A549 (cell line): Measurements from ENCODE around the gene UBAC2. TPM values are rescaled to one million over a fixed set of nuclear protein-coding genes. Genes with fewer than 3 reads are reported as not detected.

Experiments used
- ATAC-seq, 2 experiments: fragments of 200-7000 bp in 1 of 2; fragments of >200 bp in 1 of 2; cut with Nextera tagmentation in 1 of 2; cut with Tn5 transposase in 1 of 2; 3 replicates each; pipeline versions ENCODE4 v1.8.0 to v1.9.1; 2018 to 2020; ENCODE audit warnings: mild to moderate bottlenecking in 1 of 2, moderate library complexity in 1 of 2
- CTCF ChIA-PET: fragments of 300-600 bp; sonication (Branson Sonifier 250); formaldehyde crosslinking; extraction: SDS; loops from one replicate; lab custom pipeline; 2021; ENCODE audit warnings: antibody characterized with exemption, inconsistent platforms; lab: Yijun Ruan, JAX
- POLR2A ChIA-PET: fragments of 350-600 bp; formaldehyde crosslinking; extraction: SDS; loops from one replicate; lab custom pipeline; 2021; ENCODE audit warnings: antibody characterized with exemption, inconsistent platforms; lab: Yijun Ruan, JAX
- DNase-seq, 2 experiments: peaks; one replicate each; pipeline versions ENCODE4 v3.0.0 to v3.0.0-alpha.2; 2011 to 2016; ENCODE audit warnings: low read depth in 1 of 2, low spot score in 1 of 2
- FAIRE-seq: peaks from 2 replicates; lab custom pipeline; 2011; peaks lifted over from hg19 to GRCh38; lab: Jason Lieb, UNC
- H3K27ac ChIP-seq, 2 experiments: fragments of >200 bp; sonication (Bioruptor Twin); formaldehyde crosslinking; 3 replicates each; pipeline ENCODE4 v1.5.1; 2016 to 2017
- H3K4me1 ChIP-seq: fragments of >200 bp; sonication (Bioruptor Twin); formaldehyde crosslinking; 3 replicates; pipeline ENCODE4 v1.6.1; 2016
- H3K4me2 ChIP-seq: fragments of >200 bp; sonication (Bioruptor Twin); formaldehyde crosslinking; 3 replicates; pipeline ENCODE4 v1.6.1; 2016
- H3K4me3 ChIP-seq: fragments of >200 bp; sonication (Bioruptor Twin); formaldehyde crosslinking; 3 replicates; pipeline ENCODE4 v1.5.1; 2016
- H3K9me3 ChIP-seq: fragments of >200 bp; sonication (Bioruptor Twin); formaldehyde crosslinking; 3 replicates; pipeline ENCODE4 v1.6.1; 2016
- BHLHE40 ChIP-seq: IDR thresholded peaks from 2 replicates; pipeline ENCODE4 v1.6.1; 2012; ENCODE audit warnings: low read depth, low read length, inconsistent platforms
- CBX2 ChIP-seq: fragments of 200-600 bp; sonication (generic); IDR thresholded peaks from 2 replicates; pipeline ENCODE4 v1.6.1; 2016; ENCODE audit warnings: low read depth, mild to moderate bottlenecking, borderline replicate concordance
- CBX8 ChIP-seq: fragments of 200-600 bp; sonication (generic); IDR thresholded peaks from 2 replicates; pipeline ENCODE4 v1.6.1; 2016
- CEBPB ChIP-seq, 2 experiments: fragments of >200 bp in 1 of 2; sonication (Bioruptor Twin) in 1 of 2; formaldehyde crosslinking in 1 of 2; IDR thresholded peaks; 2 replicates each; pipeline ENCODE4 v1.6.1; 2012 to 2016
- EHF ChIP-seq: fragments of 250-450 bp; sonication (Bioruptor Pico); IDR thresholded peaks from 2 replicates; pipeline ENCODE4 v1.5.0; 2020; ENCODE audit warnings: mild to moderate bottlenecking
- EHMT2 ChIP-seq: fragments of 200-600 bp; sonication (generic); IDR thresholded peaks from 2 replicates; pipeline ENCODE4 v1.6.1; 2016; ENCODE audit warnings: antibody characterized with exemption, low read depth, mild to moderate bottlenecking, moderate library complexity
- ESRRA ChIP-seq: fragments of 150-350 bp; IDR thresholded peaks from 2 replicates; pipeline ENCODE4 v1.6.1; 2014; ENCODE audit warnings: mild to moderate bottlenecking, low read length, borderline replicate concordance
- FOSB ChIP-seq: fragments of 250-450 bp; sonication (Bioruptor Pico); IDR thresholded peaks from 2 replicates; pipeline ENCODE4 v1.5.0; 2020; ENCODE audit warnings: mild to moderate bottlenecking, moderate library complexity
- HDAC2 ChIP-seq: fragments of 200-600 bp; sonication (generic); IDR thresholded peaks from 2 replicates; pipeline ENCODE4 v1.6.1; 2016
- HEYL ChIP-seq: fragments of 250-450 bp; sonication (Bioruptor Pico); IDR thresholded peaks from 2 replicates; pipeline ENCODE4 v1.8.0; 2021; ENCODE audit warnings: mild to moderate bottlenecking, moderate library complexity
- HOXA7 ChIP-seq: fragments of 250-450 bp; sonication (Bioruptor Pico); IDR thresholded peaks from 2 replicates; pipeline ENCODE4 v1.5.0; 2020; ENCODE audit warnings: mild to moderate bottlenecking, moderate library complexity
- MAZ ChIP-seq: fragments of 150-350 bp; IDR thresholded peaks from 2 replicates; pipeline ENCODE4 v1.6.1; 2014; ENCODE audit warnings: antibody characterized with exemption, low read depth, low read length, borderline replicate concordance
- RCOR1 ChIP-seq: fragments of 150-350 bp; IDR thresholded peaks from 2 replicates; pipeline ENCODE4 v1.6.1; 2014; ENCODE audit warnings: antibody characterized with exemption, low read length, low read depth
- RFX5 ChIP-seq: fragments of 450-650 bp; IDR thresholded peaks from 2 replicates; pipeline ENCODE4 v1.7.1; 2014; ENCODE audit warnings: antibody characterized with exemption, mild to moderate bottlenecking, moderate library complexity
- ZSCAN20 ChIP-seq: fragments of 250-450 bp; sonication (Bioruptor Pico); IDR thresholded peaks from 2 replicates; pipeline ENCODE4 v1.8.0; 2022; ENCODE audit warnings: mild to moderate bottlenecking, moderate library complexity
- WGBS: methylation state at CpG from one replicate; pipeline ENCODE4 v1.1.6; 2017; ENCODE audit errors: missing lambda C conversion rate; 5-methylcytosine and 5-hydroxymethylcytosine counted together
- polyA plus RNA-seq, 4 experiments: library from polyadenylated mRNA; depleted of rRNA in 3 of 4; stranded (reverse); fragments of >200 nt; fragmentation: RNase III in 1 of 4; extraction: RNeasy Plus Mini Kit Qiagen cat#74134 plus additional on column Dnase treatment in 1 of 4; gene quantifications; 2 replicates in 3 of 4; 3 replicates in 1 of 4; pipeline ENCODE4 v1.2.3, GENCODE V29; 2011 to 2017
- TF ChIP-seq, protein P1 (sequence below): fragments of 450-650 bp; IDR thresholded peaks from 2 replicates; pipeline ENCODE4 v1.6.1; 2014; ENCODE audit warnings: antibody characterized with exemption
- TF ChIP-seq, protein P2 (sequence below): fragments of >200 bp; sonication (Bioruptor Twin); formaldehyde crosslinking; IDR thresholded peaks from 3 replicates; pipeline ENCODE4 v1.5.1; 2016
- TF ChIP-seq, protein P3 (sequence below): IDR thresholded peaks from 2 replicates; pipeline ENCODE4 v1.6.1; 2012
- TF ChIP-seq, protein P4 (sequence below): fragments of 250-450 bp; sonication (Bioruptor Pico); IDR thresholded peaks from 2 replicates; pipeline ENCODE4 v1.5.0; 2020; ENCODE audit warnings: low read depth, mild to moderate bottlenecking, moderate library complexity
- TF ChIP-seq, protein P5 (sequence below): IDR thresholded peaks from 2 replicates; pipeline ENCODE4 v1.6.1; 2012
- TF ChIP-seq, protein P6 (sequence below): fragments of 150-350 bp; IDR thresholded peaks from 2 replicates; pipeline ENCODE4 v1.6.1; 2014; ENCODE audit warnings: low read depth, mild to moderate bottlenecking, low read length
- TF ChIP-seq, protein P7 (sequence below): IDR thresholded peaks from 2 replicates; pipeline ENCODE4 v1.6.1; 2012; ENCODE audit warnings: low read depth, borderline replicate concordance

The UBAC2 gene
- polyA plus RNA-seq, 2 of the 4 experiments (the other 2 are of a cell fraction) = 61.6 to 103 TPM

DNA sequence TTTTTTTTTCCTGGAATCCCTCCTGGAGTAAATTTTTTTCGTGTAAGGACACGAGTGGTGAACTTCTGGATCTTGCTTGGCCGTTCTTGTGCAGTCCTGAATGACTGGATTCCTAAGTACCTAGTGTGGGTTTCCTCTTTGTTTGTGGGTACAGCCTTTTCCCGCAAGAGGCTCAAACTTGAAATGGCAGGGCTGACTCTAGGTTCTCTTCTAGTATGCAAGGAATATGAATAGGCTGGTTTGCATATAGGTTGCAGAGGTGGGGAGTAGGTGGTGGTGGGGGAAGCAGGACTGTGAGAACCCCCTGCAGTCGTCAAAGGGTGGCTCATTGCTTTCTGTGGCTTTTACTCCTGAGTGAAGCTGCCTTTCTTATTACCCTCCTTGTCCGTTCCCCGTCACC is 13.6 kb downstream of the UBAC2 start:
- no peak for TF ChIP-seq RCOR1
- TF ChIP-seq CEBPB (IDR thresholded peaks at IDR 0.05) = no peak
- no peak for TF ChIP-seq HOXA7 (CRISPR knock-in tag)
- no peak for TF ChIP-seq ZSCAN20 (CRISPR knock-in tag)
- no peak for TF ChIP-seq EHF (CRISPR knock-in tag)
- no peak for TF ChIP-seq HDAC2
- DNase-seq (no peak), FAIRE-seq (no peak), ATAC-seq (no peak)
- Histone ChIP-seq H3K4me2 (no peak overlapping the region), H3K27ac (no peak overlapping the region), H3K4me1 (no peaks in the 10 kb centered on the region), H3K9me3 (no peaks in the 10 kb centered on the region), H3K4me3 (no peak overlapping the region)
- WGBS = 94% methylated on average over 7 of the region's 7 CpGs
- CTCF ChIA-PET = no interaction called here
- POLR2A ChIA-PET = no interaction called here

DNA sequence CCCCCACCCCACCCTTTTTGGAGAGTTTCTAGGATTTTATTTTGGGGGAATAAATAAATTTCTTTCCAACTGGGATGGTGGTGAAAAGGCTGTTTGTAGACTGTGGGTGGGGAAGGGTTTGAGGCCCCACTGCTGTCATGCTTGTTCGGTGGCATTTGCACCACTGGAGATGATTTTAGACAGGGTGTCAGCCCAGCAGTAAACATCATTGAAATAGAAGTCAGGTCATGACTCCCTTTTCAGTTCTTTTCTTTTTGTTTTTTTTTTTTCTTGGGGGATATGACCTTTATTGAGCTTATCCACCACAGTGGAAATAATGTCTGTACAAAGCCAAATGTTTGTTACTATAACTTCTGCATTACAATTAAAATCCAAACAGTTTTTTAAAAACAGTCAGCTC is 14.1 kb downstream of the UBAC2 start:
- Histone ChIP-seq H3K27ac (no peak overlapping the region), H3K9me3 (no peaks in the 10 kb centered on the region), H3K4me3 (no peak overlapping the region), H3K4me2 (no peak overlapping the region)
- no peak for FAIRE-seq
- no peak for ATAC-seq
- ChIA-PET CTCF (no interaction called here), POLR2A (no interaction called here)
- no peak for DNase-seq
- no peak for TF ChIP-seq CEBPB (IDR thresholded peaks at IDR 0.05)
- TF ChIP-seq CBX8 = no peak
- TF ChIP-seq HOXA7 (CRISPR knock-in tag) = no peak
- TF ChIP-seq, protein P1, sequence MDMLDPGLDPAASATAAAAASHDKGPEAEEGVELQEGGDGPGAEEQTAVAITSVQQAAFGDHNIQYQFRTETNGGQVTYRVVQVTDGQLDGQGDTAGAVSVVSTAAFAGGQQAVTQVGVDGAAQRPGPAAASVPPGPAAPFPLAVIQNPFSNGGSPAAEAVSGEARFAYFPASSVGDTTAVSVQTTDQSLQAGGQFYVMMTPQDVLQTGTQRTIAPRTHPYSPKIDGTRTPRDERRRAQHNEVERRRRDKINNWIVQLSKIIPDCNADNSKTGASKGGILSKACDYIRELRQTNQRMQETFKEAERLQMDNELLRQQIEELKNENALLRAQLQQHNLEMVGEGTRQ = no peak
- no peak for TF ChIP-seq HEYL (CRISPR knock-in tag)
- TF ChIP-seq, protein P2, sequence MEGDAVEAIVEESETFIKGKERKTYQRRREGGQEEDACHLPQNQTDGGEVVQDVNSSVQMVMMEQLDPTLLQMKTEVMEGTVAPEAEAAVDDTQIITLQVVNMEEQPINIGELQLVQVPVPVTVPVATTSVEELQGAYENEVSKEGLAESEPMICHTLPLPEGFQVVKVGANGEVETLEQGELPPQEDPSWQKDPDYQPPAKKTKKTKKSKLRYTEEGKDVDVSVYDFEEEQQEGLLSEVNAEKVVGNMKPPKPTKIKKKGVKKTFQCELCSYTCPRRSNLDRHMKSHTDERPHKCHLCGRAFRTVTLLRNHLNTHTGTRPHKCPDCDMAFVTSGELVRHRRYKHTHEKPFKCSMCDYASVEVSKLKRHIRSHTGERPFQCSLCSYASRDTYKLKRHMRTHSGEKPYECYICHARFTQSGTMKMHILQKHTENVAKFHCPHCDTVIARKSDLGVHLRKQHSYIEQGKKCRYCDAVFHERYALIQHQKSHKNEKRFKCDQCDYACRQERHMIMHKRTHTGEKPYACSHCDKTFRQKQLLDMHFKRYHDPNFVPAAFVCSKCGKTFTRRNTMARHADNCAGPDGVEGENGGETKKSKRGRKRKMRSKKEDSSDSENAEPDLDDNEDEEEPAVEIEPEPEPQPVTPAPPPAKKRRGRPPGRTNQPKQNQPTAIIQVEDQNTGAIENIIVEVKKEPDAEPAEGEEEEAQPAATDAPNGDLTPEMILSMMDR = no peak
- no peak for TF ChIP-seq RFX5
- TF ChIP-seq, all 56 proteins: peak for 0
- 79% methylated on average over 1 of the region's 1 CpG for WGBS
- H3K4me1 ChIP-seq = no peaks in the 10 kb centered on the region

DNA sequence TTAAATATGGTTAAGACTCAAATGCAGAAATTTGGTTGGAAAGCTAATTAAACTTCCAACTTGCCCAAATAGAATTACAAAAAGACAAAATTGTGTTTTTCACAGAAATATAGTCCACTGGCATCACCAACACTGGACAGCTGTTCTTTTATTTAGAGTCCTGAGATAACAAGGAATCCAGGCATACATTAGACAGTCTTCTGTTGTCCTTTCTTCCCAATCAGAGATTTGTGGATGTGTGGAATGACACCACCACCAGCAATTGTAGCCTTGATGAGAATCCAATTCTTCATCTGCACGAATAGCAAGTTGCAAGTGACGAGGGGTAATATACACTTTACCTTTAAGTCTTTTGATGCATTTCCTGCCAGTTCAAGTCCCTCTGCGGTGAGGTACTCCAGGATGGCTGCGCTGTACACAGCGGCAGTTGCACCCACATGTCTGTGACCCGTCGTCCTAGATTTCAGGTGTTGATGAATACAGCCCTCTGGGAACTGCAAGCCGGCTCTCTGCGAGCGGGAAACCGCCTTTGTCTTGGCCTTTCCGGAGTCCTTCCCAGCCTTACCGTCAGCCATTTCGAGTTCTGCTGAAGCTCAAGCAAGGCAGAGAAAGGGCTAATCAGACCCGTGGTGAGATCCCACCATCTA is 14.7 kb downstream of the UBAC2 start:
- Histone ChIP-seq H3K9me3 (no peaks in the 10 kb centered on the region), H3K4me3 (no peak overlapping the region), H3K4me1 (peaks cover 4% of the 10 kb centered on the region; the same call in 1 of the 3 replicates), H3K27ac (no peak overlapping the region), H3K4me2 (no peak overlapping the region)
- 94% methylated on average over 15 of the region's 15 CpGs for WGBS
- ChIA-PET CTCF (no interaction called here), POLR2A (no interaction called here)
- no peak for TF ChIP-seq BHLHE40
- TF ChIP-seq, protein P3, sequence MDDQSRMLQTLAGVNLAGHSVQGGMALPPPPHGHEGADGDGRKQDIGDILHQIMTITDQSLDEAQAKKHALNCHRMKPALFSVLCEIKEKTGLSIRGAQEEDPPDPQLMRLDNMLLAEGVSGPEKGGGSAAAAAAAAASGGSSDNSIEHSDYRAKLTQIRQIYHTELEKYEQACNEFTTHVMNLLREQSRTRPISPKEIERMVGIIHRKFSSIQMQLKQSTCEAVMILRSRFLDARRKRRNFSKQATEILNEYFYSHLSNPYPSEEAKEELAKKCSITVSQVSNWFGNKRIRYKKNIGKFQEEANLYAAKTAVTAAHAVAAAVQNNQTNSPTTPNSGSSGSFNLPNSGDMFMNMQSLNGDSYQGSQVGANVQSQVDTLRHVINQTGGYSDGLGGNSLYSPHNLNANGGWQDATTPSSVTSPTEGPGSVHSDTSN = no peak
- no peak for TF ChIP-seq EHMT2
- TF ChIP-seq, protein P4, sequence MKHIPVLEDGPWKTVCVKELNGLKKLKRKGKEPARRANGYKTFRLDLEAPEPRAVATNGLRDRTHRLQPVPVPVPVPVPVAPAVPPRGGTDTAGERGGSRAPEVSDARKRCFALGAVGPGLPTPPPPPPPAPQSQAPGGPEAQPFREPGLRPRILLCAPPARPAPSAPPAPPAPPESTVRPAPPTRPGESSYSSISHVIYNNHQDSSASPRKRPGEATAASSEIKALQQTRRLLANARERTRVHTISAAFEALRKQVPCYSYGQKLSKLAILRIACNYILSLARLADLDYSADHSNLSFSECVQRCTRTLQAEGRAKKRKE (CRISPR knock-in tag) = no peak
- TF ChIP-seq HOXA7 (CRISPR knock-in tag) = no peak
- no peak for TF ChIP-seq ESRRA
- TF ChIP-seq CEBPB (IDR thresholded peaks at IDR 0.05) = no peak
- no peak for TF ChIP-seq CBX8
- TF ChIP-seq, protein P2 = no peak
- TF ChIP-seq, protein P5, sequence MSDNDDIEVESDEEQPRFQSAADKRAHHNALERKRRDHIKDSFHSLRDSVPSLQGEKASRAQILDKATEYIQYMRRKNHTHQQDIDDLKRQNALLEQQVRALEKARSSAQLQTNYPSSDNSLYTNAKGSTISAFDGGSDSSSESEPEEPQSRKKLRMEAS = no peak
- TF ChIP-seq CBX2 = no peak
- TF ChIP-seq, protein P6, sequence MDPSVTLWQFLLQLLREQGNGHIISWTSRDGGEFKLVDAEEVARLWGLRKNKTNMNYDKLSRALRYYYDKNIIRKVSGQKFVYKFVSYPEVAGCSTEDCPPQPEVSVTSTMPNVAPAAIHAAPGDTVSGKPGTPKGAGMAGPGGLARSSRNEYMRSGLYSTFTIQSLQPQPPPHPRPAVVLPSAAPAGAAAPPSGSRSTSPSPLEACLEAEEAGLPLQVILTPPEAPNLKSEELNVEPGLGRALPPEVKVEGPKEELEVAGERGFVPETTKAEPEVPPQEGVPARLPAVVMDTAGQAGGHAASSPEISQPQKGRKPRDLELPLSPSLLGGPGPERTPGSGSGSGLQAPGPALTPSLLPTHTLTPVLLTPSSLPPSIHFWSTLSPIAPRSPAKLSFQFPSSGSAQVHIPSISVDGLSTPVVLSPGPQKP = no peak
- TF ChIP-seq FOSB (CRISPR knock-in tag) = no peak
- TF ChIP-seq, protein P7, sequence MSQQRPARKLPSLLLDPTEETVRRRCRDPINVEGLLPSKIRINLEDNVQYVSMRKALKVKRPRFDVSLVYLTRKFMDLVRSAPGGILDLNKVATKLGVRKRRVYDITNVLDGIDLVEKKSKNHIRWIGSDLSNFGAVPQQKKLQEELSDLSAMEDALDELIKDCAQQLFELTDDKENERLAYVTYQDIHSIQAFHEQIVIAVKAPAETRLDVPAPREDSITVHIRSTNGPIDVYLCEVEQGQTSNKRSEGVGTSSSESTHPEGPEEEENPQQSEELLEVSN = no peak
- no peak for TF ChIP-seq MAZ
- DNase-seq = no peak
- no peak for ATAC-seq
- FAIRE-seq = no peak
